K562 (cell line): ENCODE measurements around the gene MARCHF9. TPM values are rescaled to one million over a fixed set of nuclear protein-coding genes. Genes with fewer than 3 reads are reported as not detected.

Experiments
- BDP1 ChIP-seq: IDR thresholded peaks from 3 replicates; pipeline ENCODE4 v1.6.1; 2011; ENCODE audit not compliant: insufficient read length, insufficient read depth
- ERF ChIP-seq: fragments of 450-650 bp; formaldehyde crosslinking; IDR thresholded peaks from 2 replicates; pipeline ENCODE4 v1.4.0; 2020; ENCODE audit warnings: mild to moderate bottlenecking, mixed read lengths
- ESRRA ChIP-seq: fragments of 450-650 bp; IDR thresholded peaks from 2 replicates; pipeline ENCODE4 v1.6.1; 2014; ENCODE audit warnings: low read depth, mild to moderate bottlenecking, moderate library complexity, borderline replicate concordance
- KDM2B ChIP-seq: fragments of 250-450 bp; sonication (Bioruptor Pico); IDR thresholded peaks from 2 replicates; pipeline ENCODE4 v1.8.0; 2021; ENCODE audit warnings: mild to moderate bottlenecking, moderate library complexity
- MAFK ChIP-seq: IDR thresholded peaks from 2 replicates; pipeline ENCODE4 v1.6.1; 2011; ENCODE audit warnings: low read length, improper control_type of control experiment
- MCM5 ChIP-seq: fragments of 450-650 bp; IDR thresholded peaks from 2 replicates; pipeline ENCODE4 v1.6.1; 2016; ENCODE audit warnings: low read depth
- NKRF ChIP-seq: fragments of 450-650 bp; IDR thresholded peaks from 2 replicates; pipeline ENCODE4 v1.6.1; 2016; ENCODE audit warnings: borderline replicate concordance
- POLR3A ChIP-seq: IDR thresholded peaks from 2 replicates; pipeline ENCODE4 v1.6.1; 2011; ENCODE audit warnings: borderline replicate concordance, mild to moderate bottlenecking, moderate library complexity; ENCODE audit not compliant: insufficient read length, insufficient read depth; ENCODE audit errors: extremely low read depth
- PRMT5 ChIP-seq: sonication (generic); formaldehyde crosslinking; IDR thresholded peaks from 2 replicates; pipeline ENCODE4 v1.5.0; 2020; ENCODE audit warnings: missing genetic modification reagents
- RBBP5 ChIP-seq: fragments of 200-600 bp; sonication (generic); IDR thresholded peaks from 2 replicates; pipeline ENCODE4 v1.6.1; 2012; ENCODE audit warnings: borderline replicate concordance, mild to moderate bottlenecking, low read length, control low read depth, inconsistent platforms; ENCODE audit not compliant: insufficient read depth, poor library complexity, severe bottlenecking
- RBM17 ChIP-seq: fragments of 200-400 bp; formaldehyde crosslinking; IDR thresholded peaks from 2 replicates; pipeline ENCODE4 v1.6.1; 2017; ENCODE audit warnings: low read depth, mild to moderate bottlenecking, low read length, borderline replicate concordance
- RFX5 ChIP-seq: IDR thresholded peaks from 2 replicates; pipeline ENCODE4 v1.6.1; 2011; ENCODE audit warnings: low read depth, mild to moderate bottlenecking, improper control_type of control experiment, low read length
- RHOXF2B ChIP-seq: fragments of 250-450 bp; sonication (Bioruptor Pico); conservative IDR thresholded peaks from 2 replicates; pipeline ENCODE4 v1.5.1; 2021
- SMAD4 ChIP-seq: fragments of 250-450 bp; sonication (Bioruptor Pico); conservative IDR thresholded peaks from 2 replicates; pipeline ENCODE4 v1.8.0; 2021; ENCODE audit warnings: inconsistent platforms, mild to moderate bottlenecking, moderate library complexity
- SMARCB1 ChIP-seq: IDR thresholded peaks from 2 replicates; pipeline ENCODE4 v1.6.1; 2011; ENCODE audit warnings: improper control_type of control experiment, low read depth; ENCODE audit not compliant: insufficient read length
- SP1 ChIP-seq: sonication (generic); formaldehyde crosslinking; IDR thresholded peaks from 2 replicates; pipeline ENCODE4 v1.8.1; 2022; ENCODE audit warnings: mild to moderate bottlenecking, missing genetic modification reagents
- VEZF1 ChIP-seq: fragments of 200-800 bp; sonication (Bioruptor generic); IDR thresholded peaks from 2 replicates; pipeline ENCODE4 v1.6.1; 2017; ENCODE audit warnings: missing genetic modification characterization, missing compliant biosample characterization
- ZBTB33 ChIP-seq: sonication (generic); formaldehyde crosslinking; IDR thresholded peaks from 2 replicates; pipeline ENCODE4 v1.8.1; 2023; ENCODE audit warnings: mild to moderate bottlenecking, missing genetic modification reagents
- ZNF274 ChIP-seq: IDR thresholded peaks from 2 replicates; pipeline ENCODE4 v1.6.1; 2011; ENCODE audit warnings: low read depth, mild to moderate bottlenecking, low read length, moderate library complexity, borderline replicate concordance
- ZNF282 ChIP-seq: sonication (generic); formaldehyde crosslinking; IDR thresholded peaks from 2 replicates; pipeline ENCODE4 v1.8.1; 2023; ENCODE audit warnings: missing genetic modification reagents
- ZNF3 ChIP-seq: fragments of 250-450 bp; sonication (Bioruptor Pico); IDR thresholded peaks from 2 replicates; pipeline ENCODE4 v1.5.0; 2021; ENCODE audit warnings: mild to moderate bottlenecking, moderate library complexity
- ZNF311 ChIP-seq: fragments of 250-450 bp; sonication (Bioruptor Pico); IDR thresholded peaks from 2 replicates; pipeline ENCODE4 v1.4.0; 2020; ENCODE audit warnings: mild to moderate bottlenecking, moderate library complexity
- ZNF75A ChIP-seq: fragments of 450-650 bp; formaldehyde crosslinking; IDR thresholded peaks from 2 replicates; pipeline ENCODE4 v1.4.0; 2020; ENCODE audit warnings: mild to moderate bottlenecking
- ZNF764 ChIP-seq: fragments of 250-450 bp; sonication (Bioruptor Pico); IDR thresholded peaks from 2 replicates; pipeline ENCODE4 v1.4.0; 2020; ENCODE audit warnings: low read depth, mild to moderate bottlenecking, moderate library complexity
- polyA plus RNA-seq, 8 experiments: library from polyadenylated mRNA; depleted of rRNA in 4 of 8; stranded (reverse) in 5 of 8; unstranded in 3 of 8; fragments of >200 nt; fragmentation: Nextera tagmentation in 2 of 8; fragmentation: Illumina TruSeq in 1 of 8; extraction: Ambion mirVana in 2 of 8; extraction: Trizol in 1 of 8; gene quantifications; 2 replicates each; pipeline versions ENCODE4 v1.2.1 to v1.2.3, GENCODE V29; 2011 to 2014; ENCODE audit warnings: inconsistent platforms in 1 of 8, missing spikeins in 1 of 8
- total RNA-seq, 7 experiments: library from RNA; depleted of rRNA in 6 of 7; stranded (reverse); fragments of >200 nt in 6 of 7; fragmentation: Illumina TruSeq in 2 of 7; extraction: Trizol in 2 of 7; gene quantifications; 2 replicates each; pipeline versions ENCODE4 v1.2.1 to v1.2.3, GENCODE V29; 2011 to 2021; ENCODE audit warnings: low replicate concordance in 1 of 7

MARCHF9 gene
- total and polyA plus RNA-seq, 9 of the 15 experiments (the other 6 are each of a cell fraction or from before 2014, with no cell fraction given), result 0.80 to 12.4 (median 6.2) TPM

GRCh38 chr12:57751788-57752667, 2.9 kb upstream of the MARCHF9 start, which contains the start of gene CDK4 (continued):
- TF ChIP-seq NKRF, result peak; percentile 95
- TF ChIP-seq VEZF1 (CRISPR knock-in tag), result peak; percentile 99
- peak; percentile 81 for TF ChIP-seq PRMT5 (CRISPR knock-in tag)
- no peak for TF ChIP-seq ZNF311 (CRISPR knock-in tag)
- TF ChIP-seq MCM5, result no peak
- TF ChIP-seq RBM17, result no peak
- no peak for TF ChIP-seq ZNF764
- no peak for TF ChIP-seq ERF
- no peak; the same call in 1 of the 2 replicates for TF ChIP-seq RHOXF2B
- peak; percentile 63 for TF ChIP-seq RFX5
- TF ChIP-seq ZNF75A (CRISPR knock-in tag), result 0 out of 2 replicates have a peak, but pooled peaks have one; percentile 49
- TF ChIP-seq ZNF274, result no peak
- TF ChIP-seq SMAD4 (CRISPR knock-in tag), result peak; percentile 68; the same call in 1 of the 2 replicates
- no peak for TF ChIP-seq MAFK
- TF ChIP-seq BDP1, result no peak
- TF ChIP-seq RBBP5, result no peak
- no peak for TF ChIP-seq ZNF3
- TF ChIP-seq ZBTB33 (CRISPR knock-in tag), result no peak; the same call in none of the 2 replicates
- TF ChIP-seq ZNF282 (CRISPR knock-in tag), result 0 out of 2 replicates have a peak, but pooled peaks have one; percentile 34
- TF ChIP-seq SMARCB1, result no peak
- TF ChIP-seq KDM2B (CRISPR knock-in tag), result no peak
- no peak for TF ChIP-seq POLR3A
- TF ChIP-seq ESRRA, result peak; percentile 83; the same call in 1 of the 2 replicates
- peak; percentile 98 for TF ChIP-seq SP1 (CRISPR knock-in tag)
